ENCODE measurements around the gene ODAD4.

DNA sequence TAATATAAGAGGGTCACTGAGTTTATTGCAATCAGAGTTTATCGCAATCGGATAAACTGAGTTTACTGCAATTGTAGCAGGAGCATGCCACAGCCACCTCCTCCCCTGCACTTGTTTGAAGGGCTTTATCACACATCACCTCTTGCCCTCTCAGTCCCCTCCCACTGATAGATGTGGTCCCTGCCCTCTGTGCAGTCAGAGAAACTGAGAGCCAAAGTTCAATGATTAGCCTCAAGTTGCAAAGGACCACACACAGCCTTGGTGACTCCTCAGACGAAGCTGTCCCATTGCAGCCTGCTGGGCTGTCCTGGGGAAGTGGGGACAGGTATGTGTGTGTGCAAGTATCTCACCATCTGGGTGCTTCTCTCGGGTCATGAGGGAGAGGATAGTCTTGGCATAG lies 25.2 kb upstream of the ODAD4 start:
- no peak for TF ChIP-seq RARB (CRISPR knock-in tag; IDR thresholded peaks at IDR 0.05)
- no peak for TF ChIP-seq ARNTL (CRISPR knock-in tag; IDR thresholded peaks at IDR 0.05; ENCODE audit: borderline replicate concordance, low read depth)
- TF ChIP-seq ZFP3 (CRISPR knock-in tag; IDR thresholded peaks at IDR 0.05) = no peak
- TF ChIP-seq TCF4 (CRISPR knock-in tag; IDR thresholded peaks at IDR 0.05; ENCODE audit: borderline replicate concordance) = no peak
- no peak for TF ChIP-seq ZC3H10 (CRISPR knock-in tag; IDR thresholded peaks at IDR 0.05)
- TF ChIP-seq CSRNP3 (CRISPR knock-in tag; IDR thresholded peaks at IDR 0.05) = no peak
- TF ChIP-seq, protein P1, sequence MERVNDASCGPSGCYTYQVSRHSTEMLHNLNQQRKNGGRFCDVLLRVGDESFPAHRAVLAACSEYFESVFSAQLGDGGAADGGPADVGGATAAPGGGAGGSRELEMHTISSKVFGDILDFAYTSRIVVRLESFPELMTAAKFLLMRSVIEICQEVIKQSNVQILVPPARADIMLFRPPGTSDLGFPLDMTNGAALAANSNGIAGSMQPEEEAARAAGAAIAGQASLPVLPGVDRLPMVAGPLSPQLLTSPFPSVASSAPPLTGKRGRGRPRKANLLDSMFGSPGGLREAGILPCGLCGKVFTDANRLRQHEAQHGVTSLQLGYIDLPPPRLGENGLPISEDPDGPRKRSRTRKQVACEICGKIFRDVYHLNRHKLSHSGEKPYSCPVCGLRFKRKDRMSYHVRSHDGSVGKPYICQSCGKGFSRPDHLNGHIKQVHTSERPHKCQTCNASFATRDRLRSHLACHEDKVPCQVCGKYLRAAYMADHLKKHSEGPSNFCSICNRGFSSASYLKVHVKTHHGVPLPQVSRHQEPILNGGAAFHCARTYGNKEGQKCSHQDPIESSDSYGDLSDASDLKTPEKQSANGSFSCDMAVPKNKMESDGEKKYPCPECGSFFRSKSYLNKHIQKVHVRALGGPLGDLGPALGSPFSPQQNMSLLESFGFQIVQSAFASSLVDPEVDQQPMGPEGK (CRISPR knock-in tag; IDR thresholded peaks at IDR 0.05; ENCODE audit: borderline replicate concordance) = no peak
